ENCODE data around the gene DLG2.

Gene DLG2

DNA sequence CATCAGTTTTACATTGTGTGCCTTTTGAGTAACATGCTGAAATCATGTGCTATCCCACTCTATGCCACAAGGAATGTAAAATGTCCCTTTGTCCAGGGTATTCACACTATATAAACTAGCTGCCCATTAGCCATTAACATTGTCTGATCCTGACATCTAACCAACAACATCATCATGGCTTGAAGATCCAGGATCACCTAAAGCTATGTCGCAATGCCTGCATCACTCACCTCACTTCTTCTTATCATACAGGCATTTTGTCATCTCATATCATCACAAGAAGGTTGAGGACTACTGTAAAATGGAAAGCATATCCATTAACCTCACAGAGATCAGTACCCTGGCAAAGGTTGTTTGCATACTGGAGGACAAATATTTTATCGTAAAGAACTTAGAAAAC lies 742.3 kb downstream of the DLG2 start:
- DNase-seq (ENCODE audit: insufficient read length, low spot score), result no peak
- FAIRE-seq, result no peak
- TF ChIP-seq, protein P1, sequence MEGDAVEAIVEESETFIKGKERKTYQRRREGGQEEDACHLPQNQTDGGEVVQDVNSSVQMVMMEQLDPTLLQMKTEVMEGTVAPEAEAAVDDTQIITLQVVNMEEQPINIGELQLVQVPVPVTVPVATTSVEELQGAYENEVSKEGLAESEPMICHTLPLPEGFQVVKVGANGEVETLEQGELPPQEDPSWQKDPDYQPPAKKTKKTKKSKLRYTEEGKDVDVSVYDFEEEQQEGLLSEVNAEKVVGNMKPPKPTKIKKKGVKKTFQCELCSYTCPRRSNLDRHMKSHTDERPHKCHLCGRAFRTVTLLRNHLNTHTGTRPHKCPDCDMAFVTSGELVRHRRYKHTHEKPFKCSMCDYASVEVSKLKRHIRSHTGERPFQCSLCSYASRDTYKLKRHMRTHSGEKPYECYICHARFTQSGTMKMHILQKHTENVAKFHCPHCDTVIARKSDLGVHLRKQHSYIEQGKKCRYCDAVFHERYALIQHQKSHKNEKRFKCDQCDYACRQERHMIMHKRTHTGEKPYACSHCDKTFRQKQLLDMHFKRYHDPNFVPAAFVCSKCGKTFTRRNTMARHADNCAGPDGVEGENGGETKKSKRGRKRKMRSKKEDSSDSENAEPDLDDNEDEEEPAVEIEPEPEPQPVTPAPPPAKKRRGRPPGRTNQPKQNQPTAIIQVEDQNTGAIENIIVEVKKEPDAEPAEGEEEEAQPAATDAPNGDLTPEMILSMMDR (IDR thresholded peaks at IDR 0.05; ENCODE audit: insufficient read depth, missing control alignments), result no peak

DNA sequence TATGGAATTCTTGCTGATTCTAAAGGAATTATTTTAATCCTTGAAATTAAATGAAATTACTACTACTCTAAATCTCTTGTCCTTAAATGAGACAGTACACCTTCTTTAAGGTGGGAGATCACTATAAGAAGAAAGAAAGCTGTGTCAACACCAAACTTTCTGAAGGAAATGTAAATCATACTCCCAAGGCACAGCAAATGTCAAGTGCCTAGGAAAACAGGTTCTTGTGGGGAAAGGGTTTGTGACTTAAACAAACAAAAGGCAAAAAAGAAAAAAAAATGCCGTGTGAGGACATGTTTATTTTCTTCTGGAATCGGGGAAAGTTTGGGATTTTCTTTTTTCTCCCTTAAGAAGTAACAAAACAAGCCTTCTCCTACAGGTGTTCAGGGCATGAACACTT lies 745.1 kb downstream of the DLG2 start:
- no peak for FAIRE-seq
- TF ChIP-seq, protein P1 (IDR thresholded peaks at IDR 0.05; ENCODE audit: insufficient read depth, missing control alignments), result no peak
- no peak for DNase-seq (ENCODE audit: insufficient read length, low spot score)

DNA sequence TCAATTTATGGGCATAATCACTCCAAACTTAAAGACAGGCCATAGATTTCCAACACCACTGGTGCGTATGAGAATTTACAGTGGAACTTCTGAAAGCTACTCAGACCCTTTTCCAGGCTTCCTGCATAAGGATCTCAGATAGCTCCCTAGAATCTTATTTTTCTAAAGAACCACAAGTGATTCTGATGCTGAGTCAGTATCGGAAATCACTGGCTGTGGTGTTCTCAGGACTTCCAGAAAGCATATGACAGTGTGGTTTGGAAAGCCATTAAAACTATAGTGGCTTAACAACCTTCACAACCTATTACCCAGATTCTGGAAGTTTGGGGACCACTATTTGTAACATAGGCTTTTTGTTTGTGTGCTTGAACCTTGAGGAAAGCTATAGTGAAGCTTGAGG lies 756.0 kb downstream of the DLG2 start:
- DNase-seq (ENCODE audit: insufficient read length, low spot score) (no peak), FAIRE-seq (no peak)
- TF ChIP-seq, protein P1 (IDR thresholded peaks at IDR 0.05; ENCODE audit: insufficient read depth, missing control alignments), result no peak

DNA sequence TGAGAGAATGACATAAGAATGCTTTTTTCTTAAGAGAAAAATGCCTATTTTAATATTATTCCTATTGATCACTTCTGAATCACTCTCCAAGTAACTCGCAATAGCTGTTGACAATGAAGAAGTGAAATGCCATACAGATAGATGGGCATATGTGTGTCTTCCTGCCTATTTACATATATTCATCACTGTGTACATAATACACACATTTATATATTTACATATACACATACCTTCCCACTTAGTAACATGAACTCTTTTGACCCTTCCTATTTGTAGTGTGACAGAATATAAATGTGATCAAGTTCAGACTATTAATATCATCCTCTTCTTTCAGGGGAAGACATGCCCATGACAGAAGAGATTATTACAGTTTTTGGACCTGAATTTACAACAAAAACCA lies 756.7 kb downstream of the DLG2 start:
- DNase-seq (ENCODE audit: insufficient read length, low spot score) (no peak), FAIRE-seq (no peak)
- TF ChIP-seq, protein P1 (IDR thresholded peaks at IDR 0.05; ENCODE audit: insufficient read depth, missing control alignments), result no peak

DNA sequence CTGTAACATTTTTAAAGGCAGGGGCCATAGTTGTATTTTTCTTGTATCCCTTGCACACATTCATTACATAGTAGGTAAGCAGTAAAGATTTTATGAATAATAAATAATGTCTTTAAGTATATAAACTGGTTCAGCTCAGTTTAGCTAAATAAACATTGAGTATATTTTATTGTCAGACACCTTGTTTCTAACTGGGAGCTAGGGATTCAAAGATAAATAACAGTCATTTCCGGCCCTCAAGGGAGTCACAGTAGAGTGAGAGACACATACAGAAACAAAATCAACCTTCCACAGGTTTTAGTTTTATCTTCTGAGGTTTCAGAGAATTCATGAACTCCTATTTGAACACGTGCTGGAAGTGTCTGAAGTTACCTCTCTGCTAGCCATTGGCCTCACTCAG lies 760.2 kb downstream of the DLG2 start:
- FAIRE-seq (no peak), DNase-seq (ENCODE audit: insufficient read length, low spot score) (no peak)
- TF ChIP-seq, protein P1 (IDR thresholded peaks at IDR 0.05; ENCODE audit: insufficient read depth, missing control alignments), result no peak

DNA sequence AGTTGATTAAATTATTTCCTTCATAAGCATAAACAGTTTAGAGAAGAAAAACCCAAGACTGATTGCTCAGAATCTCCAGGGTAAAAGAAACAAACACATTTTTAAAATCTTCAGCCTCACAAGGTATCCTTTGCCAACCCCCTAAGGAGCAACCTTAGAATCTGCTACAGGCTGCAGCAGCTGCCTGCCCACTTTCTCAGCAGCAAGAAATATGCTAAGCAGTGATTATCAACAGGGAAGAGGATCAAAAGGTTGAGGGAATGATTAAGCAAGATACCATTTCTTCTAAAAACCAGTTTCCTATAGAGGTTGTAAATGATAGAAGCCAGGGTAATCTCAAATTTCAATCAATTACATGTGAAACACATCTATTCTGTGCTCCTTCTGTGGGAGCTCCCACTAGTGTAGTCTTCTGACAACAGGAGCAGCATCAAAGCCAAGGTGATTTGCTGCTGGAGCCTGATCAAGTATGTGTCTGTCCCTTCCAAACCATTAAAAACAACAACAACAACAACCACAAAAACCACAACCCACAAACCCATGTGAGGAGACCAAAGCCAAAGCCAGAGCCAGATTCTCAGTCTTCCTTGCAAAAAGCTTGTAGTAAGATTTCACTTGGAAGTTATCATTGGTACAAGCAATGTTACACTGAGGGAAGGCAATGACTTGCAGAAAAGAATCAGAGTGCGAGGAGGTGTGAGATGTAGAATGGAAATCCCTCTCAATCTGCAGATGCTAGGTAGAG lies 761.2 kb downstream of the DLG2 start:
- DNase-seq (ENCODE audit: insufficient read length, low spot score) (no peak), FAIRE-seq (no peak)
- TF ChIP-seq, protein P1 (IDR thresholded peaks at IDR 0.05; ENCODE audit: insufficient read depth, missing control alignments), result no peak

DNA sequence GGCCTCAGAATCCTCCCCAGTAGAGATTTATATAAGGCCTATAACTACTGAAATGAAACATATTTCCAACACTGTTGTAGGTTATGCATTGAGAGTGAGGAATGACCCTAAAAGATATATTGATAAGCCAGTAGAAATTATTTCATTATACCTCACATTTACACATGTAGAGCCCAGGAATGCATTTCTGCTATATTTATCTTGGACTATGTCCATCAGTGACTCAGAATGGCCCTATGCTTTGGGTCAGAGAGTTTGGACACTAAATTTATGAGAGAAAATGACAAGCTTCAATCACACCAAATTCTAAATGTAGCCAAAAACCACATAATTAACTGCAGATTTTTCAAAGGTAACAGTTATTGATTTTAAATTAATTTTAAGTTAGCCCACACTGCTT lies 761.9 kb downstream of the DLG2 start:
- TF ChIP-seq, protein P1 (IDR thresholded peaks at IDR 0.05; ENCODE audit: insufficient read depth, missing control alignments), result no peak
- DNase-seq (ENCODE audit: insufficient read length, low spot score) (no peak), FAIRE-seq (no peak)
